ENCODE results near the gene FREM3. TPM values are rescaled to one million over a fixed set of nuclear protein-coding genes. Genes with fewer than 3 reads are reported as not detected.

Gene FREM3
- total and polyA plus RNA-seq, 2 donors from 2014 or later = 0.06 TPM; not detected in 1

GRCh38 chr4:143643399-143643798 is 57.1 kb downstream of the FREM3 start:
- Histone ChIP-seq H3K4me3 (ENCODE audit: low read length in 3 of 3) (no peak overlapping the region), H3K9ac (ENCODE audit: low read length in 3 of 3) (no peak overlapping the region), H3K36me3 (ENCODE audit: control insufficient read depth in 2 of 3, insufficient read depth in 3 of 3, low read length in 3 of 3) (no peaks in the 10 kb centered on the region), H3K27me3 (ENCODE audit: control insufficient read depth, insufficient read depth, low read length) (no peaks in the 10 kb centered on the region), H3K27ac (ENCODE audit: low read depth in 2 of 2, low read length in 2 of 2) (no peak overlapping the region), H3K9me3 (ENCODE audit: control insufficient read depth in 2 of 3, insufficient read depth in 1 of 3, low read length in 3 of 3) (no peaks in the 10 kb centered on the region), H3K4me1 (ENCODE audit: control insufficient read depth in 2 of 3, insufficient read depth in 2 of 3, low read depth in 1 of 3, low read length in 3 of 3) (no peaks in the 10 kb centered on the region)
- no peak for TF ChIP-seq CTCF (IDR thresholded peaks at IDR 0.05; ENCODE audit: borderline replicate concordance, extremely low read depth, insufficient read depth)
- no peak for FAIRE-seq
- intact Hi-C loops (cut with DNase I) = no loop called here
- DNase-seq = no peak

GRCh38 chr4:143642611-143643010 is 57.9 kb downstream of the FREM3 start:
- no peak for FAIRE-seq
- Histone ChIP-seq H3K36me3 (ENCODE audit: control insufficient read depth in 2 of 3, insufficient read depth in 3 of 3, low read length in 3 of 3) (no peaks in the 10 kb centered on the region), H3K9me3 (ENCODE audit: control insufficient read depth in 2 of 3, insufficient read depth in 1 of 3, low read length in 3 of 3) (no peaks in the 10 kb centered on the region), H3K27ac (ENCODE audit: low read depth in 2 of 2, low read length in 2 of 2) (no peak overlapping the region), H3K4me1 (ENCODE audit: control insufficient read depth in 2 of 3, insufficient read depth in 2 of 3, low read depth in 1 of 3, low read length in 3 of 3) (no peaks in the 10 kb centered on the region), H3K9ac (ENCODE audit: low read length in 3 of 3) (no peak overlapping the region), H3K27me3 (ENCODE audit: control insufficient read depth, insufficient read depth, low read length) (no peaks in the 10 kb centered on the region), H3K4me3 (ENCODE audit: low read length in 3 of 3) (no peak overlapping the region)
- intact Hi-C loops (cut with DNase I) = no loop called here
- no peak for TF ChIP-seq CTCF (IDR thresholded peaks at IDR 0.05; ENCODE audit: borderline replicate concordance, extremely low read depth, insufficient read depth)
- no peak for DNase-seq

GRCh38 chr4:143641361-143641760 is 59.1 kb downstream of the FREM3 start:
- no peak overlapping the region for H3K27ac ChIP-seq (ENCODE audit: low read depth in 2 of 2, low read length in 2 of 2)
- H3K4me3 ChIP-seq (ENCODE audit: low read length in 3 of 3) = no peak overlapping the region
- H3K27me3 ChIP-seq (ENCODE audit: control insufficient read depth, insufficient read depth, low read length) = no peaks in the 10 kb centered on the region
- no peaks in the 10 kb centered on the region for H3K9me3 ChIP-seq (ENCODE audit: control insufficient read depth in 2 of 3, insufficient read depth in 1 of 3, low read length in 3 of 3)
- no peak overlapping the region for H3K9ac ChIP-seq (ENCODE audit: low read length in 3 of 3)
- FAIRE-seq (no peak), DNase-seq (peak in 2 of 5 donors; percentile 47 to 88)
- intact Hi-C loops (cut with DNase I) = no loop called here
- H3K36me3 ChIP-seq (ENCODE audit: control insufficient read depth in 2 of 3, insufficient read depth in 3 of 3, low read length in 3 of 3) = no peaks in the 10 kb centered on the region
- no peak for TF ChIP-seq CTCF (IDR thresholded peaks at IDR 0.05; ENCODE audit: borderline replicate concordance, extremely low read depth, insufficient read depth)
- no peaks in the 10 kb centered on the region for H3K4me1 ChIP-seq (ENCODE audit: control insufficient read depth in 2 of 3, insufficient read depth in 2 of 3, low read depth in 1 of 3, low read length in 3 of 3)

- Histone ChIP-seq H3K9me3 (ENCODE audit: control insufficient read depth in 2 of 3, insufficient read depth in 1 of 3, low read length in 3 of 3) (no peaks in the 10 kb centered on the region), H3K27ac (ENCODE audit: low read depth in 2 of 2, low read length in 2 of 2) (no peak overlapping the region), H3K27me3 (ENCODE audit: control insufficient read depth, insufficient read depth, low read length) (no peaks in the 10 kb centered on the region), H3K4me3 (ENCODE audit: low read length in 3 of 3) (no peak overlapping the region), H3K4me1 (ENCODE audit: control insufficient read depth in 2 of 3, insufficient read depth in 2 of 3, low read depth in 1 of 3, low read length in 3 of 3) (no peaks in the 10 kb centered on the region), H3K36me3 (ENCODE audit: control insufficient read depth in 2 of 3, insufficient read depth in 3 of 3, low read length in 3 of 3) (no peaks in the 10 kb centered on the region), H3K9ac (ENCODE audit: low read length in 3 of 3) (no peak overlapping the region)
- DNase-seq (peak in 1 of 5 donors; percentile 19), FAIRE-seq (no peak)
- TF ChIP-seq CTCF (IDR thresholded peaks at IDR 0.05; ENCODE audit: borderline replicate concordance, extremely low read depth, insufficient read depth) = no peak
- intact Hi-C loops (cut with DNase I) = no loop called here
Measured at GRCh38 chr4:143634763-143635162, 65.7 kb downstream of the FREM3 start.
